GM12878 (cell line): ENCODE measurements around the gene MAST4.

ENCODE experiments used
- BCLAF1 ChIP-seq: fragments of 450-650 bp; IDR thresholded peaks from 2 replicates; pipeline ENCODE4 v1.6.1; 2017; ENCODE audit warnings: antibody characterized with exemption, mild to moderate bottlenecking, moderate library complexity
- CEBPB ChIP-seq, 2 experiments: fragments of 150-350 bp in 1 of 2; IDR thresholded peaks; 2 replicates each; pipeline ENCODE4 v1.6.1; 2012 to 2014; ENCODE audit warnings: low read depth in 2 of 2, low read length in 2 of 2, borderline replicate concordance in 1 of 2, inconsistent platforms in 1 of 2
- CREB1 ChIP-seq: IDR thresholded peaks from 2 replicates; pipeline ENCODE4 v1.6.1; 2012; ENCODE audit warnings: low read depth, mild to moderate bottlenecking, inconsistent platforms
- CTCF ChIP-seq, 3 experiments: IDR thresholded peaks in 2 of 3; conservative IDR thresholded peaks in 1 of 3; 2 replicates each; pipeline ENCODE4 v1.5.1; 2011; ENCODE audit warnings: low read depth in 3 of 3, low read length in 3 of 3, mild to moderate bottlenecking in 3 of 3, control low read depth in 2 of 3, moderate library complexity in 2 of 3, inconsistent platforms in 1 of 3, mixed read lengths in 1 of 3; ENCODE audit not compliant: control insufficient read depth in 2 of 3, insufficient read depth in 1 of 3; ENCODE audit errors: extremely low read depth in 1 of 3
- FOXM1 ChIP-seq: IDR thresholded peaks from 2 replicates; pipeline ENCODE4 v1.6.1; 2012; ENCODE audit warnings: low read depth, mild to moderate bottlenecking, inconsistent platforms, low read length, moderate library complexity
- LARP7 ChIP-seq: fragments of 450-650 bp; IDR thresholded peaks from 2 replicates; pipeline ENCODE4 v1.6.1; 2017; ENCODE audit warnings: mild to moderate bottlenecking
- NFXL1 ChIP-seq: fragments of 450-650 bp; IDR thresholded peaks from 2 replicates; pipeline ENCODE4 v1.6.1; 2017; ENCODE audit warnings: antibody characterized with exemption, mild to moderate bottlenecking, borderline replicate concordance
- POLR2A ChIP-seq: IDR thresholded peaks from 2 replicates; pipeline ENCODE4 v1.6.1; 2011; ENCODE audit warnings: low read depth, mild to moderate bottlenecking, low read length
- POLR2AphosphoS2 ChIP-seq: IDR thresholded peaks from 2 replicates; pipeline ENCODE4 v1.6.1; 2011; ENCODE audit warnings: low read depth, mild to moderate bottlenecking, low read length, improper control_type of control experiment, moderate library complexity
- POLR2AphosphoS5 ChIP-seq: IDR thresholded peaks from 2 replicates; pipeline ENCODE4 v1.6.1; 2011; ENCODE audit warnings: mild to moderate bottlenecking, low read length, inconsistent platforms
- RAD51 ChIP-seq: fragments of 450-650 bp; IDR thresholded peaks from 2 replicates; pipeline ENCODE4 v1.6.1; 2016; ENCODE audit warnings: moderate library complexity, mild to moderate bottlenecking, inconsistent platforms
- SP1 ChIP-seq: IDR thresholded peaks from one replicate; pipeline ENCODE4 v1.6.1; 2011; ENCODE audit warnings: low read depth, low read length
- YY1 ChIP-seq: IDR thresholded peaks from 2 replicates; pipeline ENCODE4 v1.6.1; 2011; ENCODE audit warnings: low read depth, mild to moderate bottlenecking, low read length

GRCh38 chr5:66738136-66738535 lies 141.9 kb downstream of the MAST4 start:
- TF ChIP-seq CEBPB (IDR thresholded peaks at IDR 0.05; ENCODE audit: borderline replicate concordance in 1 of 2, low read depth in 2 of 2, low read length in 2 of 2), result no peak
- TF ChIP-seq LARP7, result no peak
- TF ChIP-seq POLR2AphosphoS2, result no peak
- no peak for TF ChIP-seq POLR2AphosphoS5
- TF ChIP-seq CREB1, result no peak
- TF ChIP-seq YY1, result no peak
- TF ChIP-seq CTCF (IDR thresholded peaks at IDR 0.05 in 2 of 3, conservative IDR thresholded peaks at IDR 0.05 in 1 of 3; ENCODE audit: control insufficient read depth in 2 of 3, extremely low read depth in 1 of 3, insufficient read depth in 1 of 3, low read depth in 3 of 3, low read length in 3 of 3), result no peak
- TF ChIP-seq POLR2A, result no peak
- no peak for TF ChIP-seq NFXL1
- TF ChIP-seq SP1, result no peak
- no peak for TF ChIP-seq FOXM1
- TF ChIP-seq BCLAF1, result no peak
- no peak for TF ChIP-seq RAD51
